HG03565 (cell line): ENCODE results near the gene KRTAP17-1.
"Not testable (repeated sequence)": the region's sequence is repeated elsewhere in the genome, so short reads cannot be mapped to it uniquely, and the experiment has no call there.

Experiments
- ATAC-seq: cut with Tn5 transposase; IDR thresholded peaks from one replicate; pipeline ENCODE4 v1.9.1; 2021; ENCODE audit warnings: mild to moderate bottlenecking, moderate library complexity; ENCODE audit not compliant: unreplicated experiment

Gene KRTAP17-1, protein sequence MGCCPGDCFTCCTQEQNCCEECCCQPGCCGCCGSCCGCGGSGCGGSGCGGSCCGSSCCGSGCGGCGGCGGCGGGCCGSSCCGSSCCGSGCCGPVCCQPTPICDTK

DNA sequence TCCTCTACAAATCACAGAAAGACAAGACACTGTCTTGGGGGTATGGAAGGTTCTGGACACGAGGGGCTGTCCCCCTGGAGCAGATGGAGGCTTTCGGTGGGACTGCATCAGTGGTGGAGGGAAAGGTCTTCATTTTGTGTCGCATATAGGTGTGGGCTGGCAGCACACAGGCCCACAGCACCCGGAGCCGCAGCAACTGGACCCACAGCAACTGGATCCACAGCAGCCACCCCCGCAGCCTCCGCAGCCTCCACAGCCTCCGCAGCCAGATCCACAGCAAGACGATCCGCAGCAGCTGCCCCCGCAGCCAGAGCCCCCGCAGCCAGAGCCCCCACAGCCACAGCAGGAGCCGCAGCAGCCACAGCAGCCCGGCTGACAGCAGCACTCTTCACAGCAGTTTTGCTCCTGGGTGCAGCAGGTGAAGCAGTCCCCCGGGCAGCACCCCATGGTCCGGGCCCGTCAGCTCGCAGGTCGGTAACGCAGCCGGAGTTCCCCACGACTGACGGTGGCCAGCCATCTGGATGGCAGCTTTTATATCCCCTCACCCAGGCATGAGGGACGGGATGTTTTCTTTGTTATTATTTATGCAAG is at the start of gene KRTAP17-1:
Gene KRTAP17-1 (minus strand): TSS at position 507 of the 591 bp plus-strand sequence. CDS start 60 bp downstream, at position 447.
- no peak for ATAC-seq

DNA sequence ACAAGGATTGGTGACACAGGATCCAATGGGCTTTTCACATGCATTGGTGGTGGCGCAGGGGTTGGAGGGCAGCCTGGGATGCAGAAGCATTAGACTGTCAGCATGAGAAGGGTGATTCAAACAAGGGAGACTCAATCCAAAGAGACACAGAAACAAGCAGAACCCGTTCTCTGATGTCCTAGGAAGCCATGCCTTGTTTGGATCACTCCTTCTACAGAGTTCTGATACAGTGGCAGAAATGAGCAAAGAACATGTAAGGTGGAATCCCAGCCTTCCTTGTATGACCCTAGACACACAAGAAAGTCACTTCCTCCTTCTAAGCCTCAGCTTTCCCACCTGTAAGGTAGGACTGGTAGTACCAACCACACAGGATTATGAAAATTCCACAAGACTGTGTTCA is 48.4 kb upstream of the KRTAP17-1 start:
- ATAC-seq: no peak

DNA sequence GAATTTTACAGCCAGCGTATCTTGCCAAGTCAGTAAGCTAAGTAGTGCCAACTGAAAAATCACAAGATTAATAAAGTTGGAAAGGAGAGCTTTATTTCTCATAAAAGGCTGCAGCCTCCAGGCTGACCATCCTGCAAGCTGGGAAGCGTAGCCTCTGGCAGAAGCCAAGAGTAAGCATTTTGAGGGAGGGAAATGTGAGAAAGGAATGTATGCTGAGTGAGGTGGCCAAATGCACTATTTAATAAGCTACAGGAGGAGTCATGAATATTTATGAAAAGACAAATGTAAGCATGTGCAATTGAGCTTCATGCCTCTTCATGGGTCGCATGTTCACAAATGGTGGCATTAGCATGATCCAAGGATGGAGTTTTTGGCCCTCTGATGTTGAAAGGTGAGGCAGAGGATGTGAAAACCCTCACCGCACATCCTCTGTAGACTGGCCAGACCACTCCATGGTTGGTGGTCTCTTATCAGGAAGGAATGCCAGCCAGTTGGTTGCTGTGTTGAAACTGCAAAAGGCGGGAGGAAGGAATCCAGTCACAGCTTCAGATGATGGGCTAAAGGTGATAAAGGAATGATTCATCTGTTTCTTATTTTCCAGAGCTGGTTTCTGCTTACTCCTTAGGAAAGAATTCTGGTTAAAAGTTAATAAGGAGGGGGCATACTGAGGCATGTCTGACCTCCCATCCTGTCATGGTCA is 44.9 kb upstream of the KRTAP17-1 start:
- no peak for ATAC-seq

DNA sequence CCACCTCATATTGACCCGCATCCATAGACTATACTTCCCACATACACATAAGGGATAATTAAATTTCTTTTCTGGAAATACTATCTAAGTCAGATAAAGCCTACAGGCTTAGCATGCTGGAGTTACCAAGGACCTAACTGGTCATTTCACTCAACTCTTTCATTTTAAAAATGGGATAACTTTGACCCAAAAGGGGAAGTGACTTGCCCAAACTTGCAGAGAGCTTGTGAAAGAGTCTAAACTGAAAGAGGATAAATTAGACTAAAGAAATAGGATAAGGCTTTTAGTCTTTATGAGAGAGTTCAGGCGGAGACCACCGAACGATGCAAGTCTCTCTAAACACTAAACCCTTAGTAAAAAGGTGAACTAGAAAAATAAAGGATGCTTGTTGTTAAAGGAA is 39.0 kb upstream of the KRTAP17-1 start:
- ATAC-seq: no peak

DNA sequence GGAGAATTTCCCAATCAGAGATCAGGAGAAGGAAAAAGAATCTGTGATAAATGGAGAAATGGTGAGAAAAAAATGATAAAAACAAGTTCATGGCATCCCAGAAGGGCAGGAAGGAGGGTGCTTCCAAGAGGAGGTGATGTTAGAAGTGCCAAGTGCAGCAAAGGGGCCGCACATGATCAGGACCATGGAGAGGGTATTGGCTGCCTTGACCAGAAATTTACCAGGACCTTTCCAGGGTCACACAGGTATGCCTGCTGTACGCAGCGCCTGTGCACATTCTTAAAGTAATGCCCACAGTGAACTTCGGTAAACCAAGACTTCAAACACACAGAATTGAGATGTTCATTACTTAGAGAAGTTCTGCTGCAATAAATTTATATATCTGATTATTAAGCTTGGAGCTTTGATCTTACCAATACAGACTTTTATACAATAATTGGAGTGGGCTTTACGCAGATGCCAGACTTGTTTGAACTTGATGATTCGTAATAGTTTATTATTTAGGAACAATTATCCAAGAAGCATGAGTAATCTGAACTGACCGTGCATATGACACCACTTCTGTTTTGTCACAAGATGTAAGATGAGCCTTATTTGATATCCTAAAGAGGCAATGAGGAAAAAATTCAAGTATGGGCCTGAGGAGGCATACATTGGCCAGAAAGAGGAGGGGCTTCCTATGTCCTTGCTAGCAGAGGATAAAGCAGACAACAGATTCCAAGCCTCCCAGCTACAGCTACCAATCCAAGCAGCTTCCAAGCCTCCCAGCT is 37.3 kb upstream of the KRTAP17-1 start:
- no peak for ATAC-seq

DNA sequence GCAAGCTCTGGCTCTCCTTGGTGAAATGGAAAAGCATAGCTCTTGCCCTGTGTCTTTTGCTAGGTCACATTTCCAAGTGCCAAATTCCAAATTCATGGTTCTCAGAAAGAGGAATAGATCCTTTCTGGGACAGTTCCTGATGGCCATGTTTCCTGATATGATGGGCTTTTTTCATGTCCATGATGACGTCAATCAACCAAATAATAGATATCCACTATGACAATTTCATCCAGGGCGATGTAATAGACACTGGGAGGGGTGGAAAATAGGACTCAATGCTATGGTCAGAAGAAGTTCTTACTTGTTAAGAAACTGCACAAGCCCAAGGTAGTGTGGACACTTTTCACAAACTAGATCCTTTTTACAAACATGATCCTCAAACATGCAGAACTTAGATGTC is 35.7 kb upstream of the KRTAP17-1 start:
- no peak for ATAC-seq

DNA sequence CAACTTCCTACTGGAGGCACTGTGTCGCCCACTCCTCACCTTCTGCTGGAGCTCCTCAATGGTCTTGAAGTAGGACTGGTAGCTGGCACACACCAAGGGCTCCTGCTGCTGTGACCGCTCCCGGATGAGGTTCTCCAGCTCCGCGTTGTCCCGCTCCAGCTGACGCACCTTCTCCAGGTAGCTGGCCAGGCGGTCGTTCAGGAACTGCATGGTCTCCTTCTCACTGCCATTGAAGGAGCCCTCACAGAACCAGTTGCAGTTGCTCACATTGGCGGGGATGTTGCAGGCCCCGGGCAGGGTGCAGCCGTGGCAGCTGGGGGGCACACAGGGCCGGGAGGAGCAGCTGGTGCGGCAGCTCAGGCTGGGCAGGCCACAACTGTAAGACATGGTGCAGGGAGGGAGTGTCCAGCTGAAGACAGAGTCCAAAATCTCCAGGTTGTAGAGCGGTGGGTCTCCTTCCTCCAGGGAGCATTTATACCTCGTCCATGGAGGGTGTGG is 34.9 kb upstream of the KRTAP17-1 start, which contains the start of gene KRT33A:
Gene KRT33A (minus strand): TSS at position 448 of the 498 bp plus-strand sequence. CDS start 61 bp downstream, at position 387.
- not testable (repeated sequence) for ATAC-seq

DNA sequence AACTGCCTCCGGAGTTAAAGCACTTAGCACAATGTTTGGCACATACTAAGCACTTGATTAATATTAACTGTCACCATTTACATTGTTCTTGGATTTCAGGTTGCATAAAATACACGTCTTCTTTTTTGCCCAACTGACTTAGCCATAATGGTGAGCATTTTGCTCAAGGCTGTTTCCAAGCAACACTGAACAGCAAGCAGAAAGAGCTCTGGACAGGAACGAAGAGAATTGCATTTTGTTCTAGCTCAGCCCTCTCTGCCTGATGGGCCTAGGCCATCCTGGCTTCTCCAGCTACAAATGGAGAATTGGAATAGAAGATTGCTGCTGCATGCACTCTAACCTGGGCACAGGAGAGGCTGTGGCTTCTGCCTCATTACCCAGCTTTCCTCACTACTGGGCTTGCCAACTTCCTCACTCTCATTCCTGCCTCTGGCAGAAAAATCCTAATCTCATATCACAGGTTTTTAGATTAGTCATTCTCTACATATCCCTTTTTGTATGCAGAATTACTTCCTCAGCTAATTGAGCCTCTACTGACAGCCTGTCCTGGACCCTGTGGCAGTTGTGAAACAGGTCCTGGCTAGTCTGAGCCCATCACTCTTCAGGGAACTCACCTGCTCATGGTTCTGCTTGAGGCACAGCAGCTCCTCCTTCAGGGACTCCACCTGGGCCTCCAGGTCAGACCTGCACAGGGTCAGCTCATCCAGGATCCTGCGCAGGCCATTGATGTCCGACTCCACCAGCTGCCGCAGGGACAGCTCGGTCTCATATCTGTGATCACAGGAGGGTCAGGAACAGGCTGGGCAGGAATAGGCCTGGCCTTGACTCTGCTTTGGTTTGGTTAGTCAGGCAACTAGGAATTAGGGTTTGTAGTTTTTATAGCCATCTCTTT is 32.6 kb upstream of the KRTAP17-1 start:
- ATAC-seq: no peak

DNA sequence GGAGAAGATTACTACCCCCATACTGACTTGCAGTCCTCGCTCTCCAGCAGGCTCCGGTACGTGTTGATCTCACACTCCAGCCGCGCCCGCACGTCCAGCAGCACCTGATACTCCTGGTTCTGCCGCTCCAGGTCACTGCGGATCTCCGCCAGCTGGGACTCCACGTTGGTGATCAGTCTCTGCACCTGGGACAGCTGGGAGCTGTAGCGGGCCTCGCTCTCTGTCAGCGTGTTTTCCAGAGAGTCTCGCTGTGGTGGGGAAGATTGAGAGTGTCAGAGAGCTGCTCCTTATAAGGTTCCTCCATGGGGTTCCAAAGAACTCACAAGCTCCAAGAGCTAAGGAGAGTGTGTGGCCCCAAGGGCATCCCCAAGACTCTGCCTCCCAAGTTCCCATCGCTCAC is 30.9 kb upstream of the KRTAP17-1 start:
- not testable (repeated sequence) for ATAC-seq

DNA sequence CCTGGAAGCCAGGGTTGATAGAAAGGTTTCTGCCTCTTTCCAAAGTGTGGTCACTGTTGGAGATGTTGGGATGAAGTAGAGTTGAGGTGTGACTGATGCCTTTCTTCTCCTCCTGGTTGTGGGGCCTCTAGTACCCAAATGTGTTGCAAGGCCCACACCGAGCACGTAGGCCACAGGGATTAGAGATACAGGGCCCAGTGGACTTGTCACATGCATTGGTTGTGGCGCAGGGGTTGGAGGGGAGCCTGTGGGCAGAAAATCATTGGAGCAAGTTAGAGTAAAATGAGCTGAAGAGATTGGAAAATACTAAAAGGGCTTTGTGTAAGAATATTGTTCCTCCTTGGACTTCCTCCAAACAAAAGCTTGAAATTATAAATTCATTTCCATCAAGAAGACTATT is 30.5 kb upstream of the KRTAP17-1 start:
- no peak for ATAC-seq

DNA sequence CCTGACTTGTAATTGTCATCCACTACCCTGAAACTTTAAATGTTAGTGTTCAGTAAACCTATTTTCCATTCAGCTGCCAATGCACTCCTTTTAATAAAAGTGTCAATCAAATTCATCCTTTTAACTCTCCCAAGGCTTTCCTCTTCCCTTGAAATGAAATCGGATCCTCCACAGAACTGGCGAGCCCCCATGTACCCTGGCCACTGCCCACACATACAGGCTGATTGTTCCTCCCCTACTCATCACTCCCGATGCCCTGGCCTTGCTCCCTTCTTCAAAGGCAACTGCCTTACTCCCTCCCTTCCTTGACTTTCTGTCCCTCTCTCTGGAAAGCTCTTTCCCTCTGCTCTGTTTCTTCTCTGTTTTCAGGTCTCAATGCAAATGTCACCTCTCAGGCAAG is 27.5 kb upstream of the KRTAP17-1 start:
- ATAC-seq: no peak

DNA sequence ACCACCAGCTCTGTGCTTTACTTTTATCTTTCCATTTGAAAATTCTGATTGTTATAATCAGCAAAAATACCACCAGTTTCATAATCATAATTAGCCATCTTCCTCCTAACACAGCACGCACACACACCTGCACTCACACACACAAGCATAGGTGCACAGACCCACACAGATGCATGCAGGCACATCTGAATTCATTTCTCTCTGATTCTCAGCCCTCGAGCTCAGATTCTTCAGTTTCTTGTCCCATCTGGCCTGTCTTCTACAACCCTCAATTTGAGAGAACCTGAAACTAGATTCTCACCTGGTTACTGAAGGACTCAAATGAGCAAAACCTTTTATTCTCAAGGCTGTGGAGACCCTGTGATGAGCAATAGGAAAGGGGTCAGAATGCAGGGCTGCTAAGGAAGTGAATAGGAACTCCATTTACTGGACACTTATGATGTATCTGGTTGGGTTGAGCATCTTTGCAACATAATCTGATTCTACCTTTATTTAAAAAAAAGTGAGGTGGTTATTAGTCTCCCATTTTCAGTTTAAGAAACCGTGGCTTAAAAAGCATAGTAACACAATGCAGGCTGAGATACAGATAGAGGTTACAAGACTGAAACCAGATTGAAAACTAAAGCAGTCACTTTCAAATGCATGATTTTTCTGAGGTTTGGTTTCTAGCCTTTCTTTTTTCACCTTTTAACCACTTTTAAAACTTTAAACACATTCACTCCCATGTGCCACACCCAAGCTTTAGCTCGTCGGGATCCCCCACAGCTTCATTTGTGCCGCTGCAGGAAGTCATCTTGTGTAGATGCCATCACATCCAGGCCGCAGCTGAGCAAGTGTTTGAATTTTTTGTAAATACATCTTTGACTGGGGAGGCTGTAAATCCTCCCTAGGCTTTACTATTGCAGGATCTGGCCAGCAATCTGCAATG is 25.7 kb upstream of the KRTAP17-1 start:
- ATAC-seq: no peak

DNA sequence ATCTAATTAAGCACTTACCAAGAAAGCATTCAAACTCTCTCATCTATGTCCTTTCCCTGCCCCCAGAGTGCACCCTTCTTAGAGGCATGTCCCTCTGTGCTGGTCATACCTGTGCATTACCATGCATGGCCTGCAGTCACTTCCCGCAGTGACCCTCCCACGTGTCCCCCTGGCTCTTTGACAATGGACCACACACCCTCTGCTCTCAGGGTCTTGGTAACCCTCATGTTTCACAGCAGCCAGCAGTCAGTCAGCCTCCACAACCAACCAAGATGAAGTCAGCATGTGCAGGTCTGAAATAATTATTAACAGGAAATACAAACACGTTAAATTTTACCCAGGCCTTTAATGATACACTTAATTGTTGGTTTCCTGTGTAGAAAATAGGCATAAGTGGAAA is 25.0 kb upstream of the KRTAP17-1 start:
- no peak for ATAC-seq

DNA sequence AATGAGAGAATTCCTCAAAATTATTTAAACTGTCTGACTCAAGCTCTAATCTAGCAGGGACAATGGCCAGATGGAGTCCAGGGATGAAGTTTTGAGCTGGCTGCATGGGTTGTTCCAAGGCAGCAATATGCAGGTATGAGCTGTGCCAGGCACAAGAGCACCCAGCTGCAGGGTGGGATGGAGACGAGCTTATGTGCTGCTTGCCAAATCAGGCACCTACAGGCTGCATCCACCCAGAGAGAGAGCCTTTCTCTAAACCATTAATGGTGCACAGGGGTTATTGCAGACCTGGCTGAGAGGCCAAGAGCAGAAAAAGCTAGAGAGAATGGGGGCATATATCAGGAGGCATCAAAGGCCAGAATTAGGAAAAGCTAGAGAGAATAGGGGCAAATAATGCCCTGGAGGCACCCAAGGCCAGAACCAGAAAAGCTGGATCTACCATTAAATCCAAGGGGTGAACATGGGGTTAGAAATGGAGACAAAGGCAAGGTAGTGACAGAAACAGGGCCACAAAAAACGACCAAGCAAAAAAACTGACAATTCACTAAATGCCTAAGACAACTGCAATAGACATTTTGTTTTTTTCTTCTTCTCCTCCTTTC is 24.2 kb upstream of the KRTAP17-1 start:
- ATAC-seq: no peak

DNA sequence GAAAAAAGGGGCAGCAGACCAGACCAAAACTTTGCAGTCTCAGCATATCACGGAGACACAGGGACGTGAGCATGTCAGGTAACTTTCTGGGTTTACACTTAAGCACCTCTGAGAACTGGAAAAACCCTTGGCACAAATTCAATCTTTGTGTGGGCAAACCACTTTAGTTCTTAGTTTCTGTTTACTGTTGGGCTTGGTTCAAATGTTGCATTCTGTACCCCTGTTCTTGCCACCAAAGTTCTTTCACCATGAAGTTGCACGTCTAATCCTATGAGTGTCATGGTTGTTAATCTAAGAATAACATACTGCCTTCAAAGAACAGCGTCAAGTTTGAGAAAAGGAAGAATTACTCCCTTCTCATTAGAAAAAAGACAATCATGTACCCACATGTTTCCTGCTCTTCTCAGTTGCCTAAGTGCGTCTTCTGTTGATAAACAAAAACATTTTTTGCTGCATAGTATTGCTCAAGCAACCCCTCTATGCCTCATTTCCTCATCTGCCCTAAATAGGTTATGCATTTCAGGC is 23.5 kb upstream of the KRTAP17-1 start:
- ATAC-seq: no peak

DNA sequence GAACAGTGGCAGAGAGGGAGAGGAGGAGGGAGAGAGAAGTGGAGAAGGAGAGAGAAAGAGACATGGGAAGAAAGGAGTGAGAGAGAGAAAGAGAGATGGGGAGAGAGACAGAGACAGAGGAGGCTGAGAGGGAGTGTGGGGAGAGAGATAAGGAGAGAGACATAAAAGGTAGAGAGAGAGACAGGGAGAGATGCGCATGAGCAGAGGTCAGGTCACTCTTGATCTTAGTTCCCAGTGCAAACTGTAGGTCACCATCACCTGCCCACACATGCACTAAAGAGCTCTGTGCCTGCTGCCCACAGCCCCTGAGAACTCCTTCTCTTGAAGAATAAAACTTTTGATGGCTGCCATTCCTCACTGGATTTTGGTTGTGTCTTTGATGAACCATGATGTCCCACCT is 20.2 kb upstream of the KRTAP17-1 start:
- ATAC-seq: no peak

DNA sequence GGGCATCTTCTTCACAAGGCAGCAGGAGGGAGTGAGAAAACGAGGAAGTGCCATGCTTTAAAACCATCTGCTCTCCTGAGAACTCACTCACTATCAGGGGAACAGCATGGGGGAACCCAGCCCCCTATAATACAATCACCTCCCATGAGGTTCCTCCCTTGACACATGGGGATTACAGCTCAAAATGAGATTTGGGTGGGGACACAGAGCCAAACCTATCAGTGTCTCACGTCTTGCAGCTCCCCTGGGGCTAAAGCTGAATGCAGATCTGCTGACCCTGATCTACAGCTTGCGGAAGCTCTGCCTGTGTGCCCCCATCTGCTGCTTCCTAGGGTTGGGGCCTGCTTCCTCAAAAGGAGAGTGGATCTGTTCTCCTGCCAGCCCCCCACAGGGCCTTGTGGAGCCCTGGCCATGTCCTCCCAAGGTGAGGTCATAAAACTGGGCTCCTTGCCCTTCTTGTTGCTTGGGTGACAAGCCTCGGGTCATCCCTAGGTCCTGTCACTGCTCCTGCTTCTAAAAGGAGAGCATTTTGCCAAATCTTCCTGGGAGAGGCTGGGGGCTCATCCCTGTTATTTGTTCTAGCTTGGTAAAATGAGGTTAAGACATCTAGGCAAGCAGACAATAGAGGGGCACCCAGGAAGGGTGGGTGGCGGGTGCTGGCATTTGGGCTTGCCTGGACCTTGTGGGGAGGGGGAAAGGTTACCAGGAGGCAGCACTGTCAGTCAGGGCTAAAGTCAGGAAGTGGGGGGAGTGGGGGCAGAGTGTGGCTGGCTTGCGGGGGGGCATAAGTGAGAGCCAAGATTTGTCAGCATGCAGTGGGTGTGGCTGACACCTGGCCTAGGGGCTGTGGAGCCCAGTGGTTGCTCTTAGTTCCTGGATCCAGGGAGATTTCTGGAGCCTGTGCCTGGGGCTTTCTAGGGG is 19.1 kb upstream of the KRTAP17-1 start:
- no peak for ATAC-seq

DNA sequence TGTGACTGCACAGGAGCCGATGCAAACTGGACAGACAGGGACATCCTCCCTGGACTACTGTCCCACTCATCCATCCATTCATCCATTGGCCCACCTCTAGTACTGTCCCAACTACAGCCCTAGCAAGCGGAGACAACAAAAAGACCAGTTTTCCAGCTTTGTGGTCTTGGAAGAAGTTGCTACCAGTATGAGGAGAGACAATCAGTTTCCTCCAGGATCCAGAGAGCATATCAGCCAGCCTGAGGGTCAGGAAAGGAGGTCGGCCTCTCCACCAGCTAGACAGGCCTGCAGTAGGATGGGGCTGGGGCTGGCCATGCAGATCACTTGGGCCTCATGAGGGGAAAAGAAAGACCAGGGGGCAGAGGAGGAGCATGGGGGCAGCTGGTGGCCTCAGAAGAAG is 18.3 kb upstream of the KRTAP17-1 start:
- ATAC-seq: no peak
